Measurements from ENCODE around the gene SLC30A5. TPM values are rescaled to one million over a fixed set of nuclear protein-coding genes. Genes with fewer than 3 reads are reported as not detected.

SLC30A5 gene
- total and polyA plus RNA-seq, 9 of the 15 experiments (the other 6 are each of a cell fraction or from before 2014, with no cell fraction given), result 22.9 to 86.8 (median 62.5) TPM

DNA sequence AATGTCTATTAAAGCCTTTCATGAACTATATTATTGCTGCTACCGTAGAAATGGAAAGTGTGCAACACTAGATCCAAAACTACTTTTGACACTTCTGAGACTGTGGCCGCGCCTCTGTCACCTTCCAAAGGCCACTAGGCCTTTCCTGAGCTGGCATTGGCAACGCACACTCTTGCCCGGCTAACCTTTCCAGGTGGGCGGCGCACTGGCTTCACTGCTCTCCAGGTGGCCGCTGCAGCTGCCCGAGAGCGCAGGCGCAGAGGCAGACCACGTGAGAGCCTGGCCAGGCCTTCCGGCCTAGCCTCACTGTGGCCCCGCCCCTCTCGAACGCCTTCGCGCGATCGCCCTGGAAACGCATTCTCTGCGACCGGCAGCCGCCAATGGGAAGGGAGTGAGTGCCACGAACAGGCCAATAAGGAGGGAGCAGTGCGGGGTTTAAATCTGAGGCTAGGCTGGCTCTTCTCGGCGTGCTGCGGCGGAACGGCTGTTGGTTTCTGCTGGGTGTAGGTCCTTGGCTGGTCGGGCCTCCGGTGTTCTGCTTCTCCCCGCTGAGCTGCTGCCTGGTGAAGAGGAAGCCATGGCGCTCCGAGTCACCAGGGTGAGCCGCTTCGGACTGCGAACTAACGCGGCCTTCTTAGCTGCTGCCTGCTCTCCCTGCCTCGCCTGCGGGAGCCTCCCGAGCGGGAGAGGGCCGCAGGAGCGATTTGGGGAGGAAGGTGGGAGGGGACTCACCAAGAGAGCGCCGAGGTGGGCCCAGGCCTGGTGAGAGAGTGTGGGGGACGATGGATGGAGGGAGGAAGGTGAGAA, 73.1 kb downstream of the SLC30A5 start, which contains the start of gene CCNB1 (continued):
- 0 out of 2 replicates have a peak, but pooled peaks have one; percentile 4 for TF ChIP-seq MYNN (IDR thresholded peaks at IDR 0.05)
- no peak for TF ChIP-seq MYNN (CRISPR knock-in tag; IDR thresholded peaks at IDR 0.05)
- TF ChIP-seq TOE1 (IDR thresholded peaks at IDR 0.05; ENCODE audit: borderline replicate concordance), result peak; percentile 87; the same call in 1 of the 2 replicates
- no peak; the same call in 1 of the 2 replicates for TF ChIP-seq TOE1 (CRISPR knock-in tag; IDR thresholded peaks at IDR 0.05; ENCODE audit: borderline replicate concordance, low read depth)
- no peak for TF ChIP-seq ETV5 (CRISPR knock-in tag; IDR thresholded peaks at IDR 0.05; ENCODE audit: low read depth)
- TF ChIP-seq ZKSCAN8 (CRISPR knock-in tag; IDR thresholded peaks at IDR 0.05), result no peak
- peak; percentile 41 for TF ChIP-seq RBBP5 (IDR thresholded peaks at IDR 0.05; ENCODE audit: borderline replicate concordance, insufficient read depth, low read length, poor library complexity, severe bottlenecking)
- peak; percentile 57 for TF ChIP-seq SIN3B (IDR thresholded peaks at IDR 0.05; ENCODE audit: low read depth)
- TF ChIP-seq ATF1 (CRISPR knock-in tag; IDR thresholded peaks at IDR 0.05), result no peak
- peak; percentile 85 for TF ChIP-seq ATF1 (tag; IDR thresholded peaks at IDR 0.05)
- peak; percentile 73 for TF ChIP-seq ZNF263 (CRISPR knock-in tag; IDR thresholded peaks at IDR 0.05; ENCODE audit: borderline replicate concordance)
- TF ChIP-seq TAF9B (IDR thresholded peaks at IDR 0.05; ENCODE audit: partially characterized antibody), result peak; percentile 82
- TF ChIP-seq, protein P1, sequence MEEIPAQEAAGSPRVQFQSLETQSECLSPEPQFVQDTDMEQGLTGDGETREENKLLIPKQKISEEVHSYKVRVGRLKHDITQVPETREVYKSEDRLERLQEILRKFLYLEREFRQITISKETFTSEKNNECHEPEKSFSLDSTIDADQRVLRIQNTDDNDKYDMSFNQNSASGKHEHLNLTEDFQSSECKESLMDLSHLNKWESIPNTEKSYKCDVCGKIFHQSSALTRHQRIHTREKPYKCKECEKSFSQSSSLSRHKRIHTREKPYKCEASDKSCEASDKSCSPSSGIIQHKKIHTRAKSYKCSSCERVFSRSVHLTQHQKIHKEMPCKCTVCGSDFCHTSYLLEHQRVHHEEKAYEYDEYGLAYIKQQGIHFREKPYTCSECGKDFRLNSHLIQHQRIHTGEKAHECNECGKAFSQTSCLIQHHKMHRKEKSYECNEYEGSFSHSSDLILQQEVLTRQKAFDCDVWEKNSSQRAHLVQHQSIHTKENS (CRISPR knock-in tag; IDR thresholded peaks at IDR 0.05), result no peak
- peak; percentile 81; the same call in 1 of the 2 replicates for TF ChIP-seq HMGXB4 (CRISPR knock-in tag; IDR thresholded peaks at IDR 0.05)
- peak; percentile 13; the same call in 1 of the 2 replicates for TF ChIP-seq PKNOX1 (IDR thresholded peaks at IDR 0.05)
- TF ChIP-seq, protein P2, sequence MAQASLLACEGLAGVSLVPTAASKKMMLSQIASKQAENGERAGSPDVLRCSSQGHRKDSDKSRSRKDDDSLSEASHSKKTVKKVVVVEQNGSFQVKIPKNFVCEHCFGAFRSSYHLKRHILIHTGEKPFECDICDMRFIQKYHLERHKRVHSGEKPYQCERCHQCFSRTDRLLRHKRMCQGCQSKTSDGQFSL (CRISPR knock-in tag; IDR thresholded peaks at IDR 0.05), result peak; percentile 60; the same call in 1 of the 2 replicates
- TF ChIP-seq, protein P2 (tag; IDR thresholded peaks at IDR 0.05), result no peak
- peak; percentile 57; the same call in 1 of the 2 replicates for TF ChIP-seq POLR2AphosphoS2 (IDR thresholded peaks at IDR 0.05; ENCODE audit: low read length)
- TF ChIP-seq SAFB2 (IDR thresholded peaks at IDR 0.05; ENCODE audit: borderline replicate concordance, low read depth, low read length, severe bottlenecking), result no peak
- TF ChIP-seq HMGN3 (IDR thresholded peaks at IDR 0.05; ENCODE audit: borderline replicate concordance, extremely low read depth, insufficient read length, low read depth, low read length), result peak; percentile 28
